SK-N-SH treated with all-trans-retinoic acid at 6 μM for 48 hours (cell line): ENCODE results near the gene ALLC.

Experiments used
- CREB5 ChIP-seq: fragments of 250-450 bp; sonication (Bioruptor Pico); IDR thresholded peaks from 2 replicates; pipeline ENCODE4 v1.5.1; 2020; ENCODE audit warnings: low read depth, mild to moderate bottlenecking, moderate library complexity
- OSR1 ChIP-seq: fragments of 250-450 bp; sonication (Bioruptor Pico); IDR thresholded peaks from 2 replicates; pipeline ENCODE4 v1.8.0; 2022; ENCODE audit warnings: moderate library complexity, mild to moderate bottlenecking, inconsistent platforms
- PATZ1 ChIP-seq: fragments of 250-450 bp; sonication (Bioruptor Pico); IDR thresholded peaks from 2 replicates; pipeline ENCODE4 v1.8.0; 2020; ENCODE audit warnings: mild to moderate bottlenecking, moderate library complexity, borderline replicate concordance
- RARB ChIP-seq: fragments of 250-450 bp; sonication (Bioruptor Pico); IDR thresholded peaks from 2 replicates; pipeline ENCODE4 v1.8.0; 2021; ENCODE audit warnings: mild to moderate bottlenecking, moderate library complexity
- TSHZ2 ChIP-seq: fragments of 250-450 bp; sonication (Bioruptor Pico); IDR thresholded peaks from 2 replicates; pipeline ENCODE4 v1.5.0; 2020; ENCODE audit warnings: mild to moderate bottlenecking, moderate library complexity
- ZFP3 ChIP-seq: fragments of 250-450 bp; sonication (Bioruptor Pico); IDR thresholded peaks from 2 replicates; pipeline ENCODE4 v1.5.0; 2020; ENCODE audit warnings: mild to moderate bottlenecking, moderate library complexity
- ZNF70 ChIP-seq: fragments of 450-650 bp; formaldehyde crosslinking; IDR thresholded peaks from 2 replicates; pipeline ENCODE4 v1.5.0; 2020; ENCODE audit warnings: mild to moderate bottlenecking, moderate library complexity
- ZNF8 ChIP-seq: fragments of 450-650 bp; formaldehyde crosslinking; IDR thresholded peaks from 2 replicates; pipeline ENCODE4 v1.5.0; 2020; ENCODE audit warnings: mild to moderate bottlenecking, moderate library complexity

GRCh38 chr2:3619033-3619432, 39.0 kb upstream of the ALLC start:
- TF ChIP-seq OSR1 (CRISPR knock-in tag) (no peak), TSHZ2 (CRISPR knock-in tag) (no peak), ZFP3 (no peak), ZNF70 (CRISPR knock-in tag) (no peak), CREB5 (CRISPR knock-in tag) (no peak), RARB (CRISPR knock-in tag) (no peak), ZNF8 (no peak), PATZ1 (CRISPR knock-in tag) (no peak)
